Smooth muscle cell (in vitro differentiated cells): Measurements from ENCODE around the gene C2orf78. TPM values are rescaled to one million over a fixed set of nuclear protein-coding genes. Genes with fewer than 3 reads are reported as not detected.

ENCODE experiments used
- DNase-seq: peaks from one replicate; lab custom pipeline; 2025; ENCODE audit not compliant: unreplicated experiment; lab: John Stamatoyannopoulos, UW
- H2AFZ ChIP-seq: fragments of 200-600 bp; sonication (generic); 2 replicates; pipeline ENCODE4 v1.6.0; 2016; ENCODE audit warnings: antibody characterized with exemption, low read depth, mild to moderate bottlenecking
- H3F3A ChIP-seq: fragments of 200-600 bp; sonication (generic); 2 replicates; pipeline ENCODE4 v1.6.0; 2017; ENCODE audit warnings: antibody characterized with exemption, low read depth
- H3K27ac ChIP-seq: fragments of 200-600 bp; sonication (generic); 2 replicates; pipeline ENCODE4 v1.5.1; 2016; ENCODE audit warnings: low read depth, mild to moderate bottlenecking
- H3K27me3 ChIP-seq: fragments of 200-600 bp; sonication (generic); 2 replicates; pipeline ENCODE4 v1.6.1; 2016; ENCODE audit warnings: low read depth, mild to moderate bottlenecking
- H3K36me3 ChIP-seq: fragments of 200-600 bp; sonication (generic); 2 replicates; pipeline ENCODE4 v1.5.1; 2016; ENCODE audit warnings: low read depth
- H3K4me1 ChIP-seq: fragments of 200-600 bp; sonication (generic); 2 replicates; pipeline ENCODE4 v1.5.1; 2016; ENCODE audit warnings: low read depth
- H3K4me2 ChIP-seq: fragments of 200-600 bp; sonication (generic); 2 replicates; pipeline ENCODE4 v1.6.0; 2016; ENCODE audit warnings: mild to moderate bottlenecking
- H3K4me3 ChIP-seq: fragments of 200-600 bp; sonication (generic); 2 replicates; pipeline ENCODE4 v1.5.1; 2016; ENCODE audit warnings: mild to moderate bottlenecking
- H3K79me2 ChIP-seq: fragments of 200-600 bp; sonication (generic); 2 replicates; pipeline ENCODE4 v1.6.0; 2016; ENCODE audit warnings: low read depth, mild to moderate bottlenecking
- H3K9ac ChIP-seq: fragments of 200-600 bp; sonication (generic); 2 replicates; pipeline ENCODE4 v1.6.0; 2016; ENCODE audit warnings: low read depth
- H3K9me3 ChIP-seq: fragments of 200-600 bp; sonication (generic); replicated peaks from 2 replicates; pipeline ENCODE4 v1.5.1; 2016; ENCODE audit warnings: low read depth
- H4K20me1 ChIP-seq: fragments of 200-600 bp; sonication (generic); 2 replicates; pipeline ENCODE4 v1.6.0; 2016; ENCODE audit warnings: low read depth
- CTCF ChIP-seq: fragments of 200-600 bp; sonication (generic); IDR thresholded peaks from 2 replicates; pipeline ENCODE4 v1.5.1; 2017; ENCODE audit warnings: borderline replicate concordance, mild to moderate bottlenecking, antibody characterized with exemption; ENCODE audit not compliant: insufficient read depth, poor library complexity, severe bottlenecking
- WGBS: methylation state at CpG from one replicate; pipeline ENCODE4 v1.1.7; 2016; ENCODE audit warnings: low lambda C conversion rate; 5-methylcytosine and 5-hydroxymethylcytosine counted together
- polyA plus RNA-seq: library from polyadenylated mRNA; unstranded; fragments of >200 nt; fragmentation: Nextera tagmentation; extraction: Ambion mirVana; gene quantifications from 2 replicates; pipeline ENCODE4 v1.2.1, GENCODE V29; 2016
- total RNA-seq: library from RNA; depleted of rRNA; stranded (reverse); fragments of >200 nt; gene quantifications from 2 replicates; pipeline ENCODE4 v1.2.3, GENCODE V29; 2014

The C2orf78 gene
- total and polyA plus RNA-seq, 2 experiments from 2014 or later = not detected

- H3K4me2 ChIP-seq = no peak overlapping the region
- peak overlapping the region; percentile 89 for H3K27ac ChIP-seq
- peaks cover 3% of the 10 kb centered on the region for H3K4me1 ChIP-seq
- no peak overlapping the region for H2AFZ ChIP-seq
- peaks cover 10% of the 10 kb centered on the region for H3K36me3 ChIP-seq
- DNase-seq = no peak
- no peak for TF ChIP-seq CTCF
- H3K9ac ChIP-seq = no peak overlapping the region
- peaks cover 10% of the 10 kb centered on the region for H3F3A ChIP-seq
- 83% methylated on average over 6 of the region's 6 CpGs for WGBS
- H3K9me3 ChIP-seq = no peaks in the 10 kb centered on the region
- H3K4me3 ChIP-seq = no peak overlapping the region
- H4K20me1 ChIP-seq = peaks cover 6% of the 10 kb centered on the region
- no peaks in the 10 kb centered on the region for H3K27me3 ChIP-seq
- H3K79me2 ChIP-seq = no peaks in the 10 kb centered on the region
Observed at GRCh38 chr2:73859721-73860586, 76.0 kb downstream of the C2orf78 start.

- Histone ChIP-seq H3K27me3 (no peaks in the 10 kb centered on the region), H3K4me3 (no peak overlapping the region), H3K4me1 (peaks cover 3% of the 10 kb centered on the region), H3K36me3 (peaks cover 10% of the 10 kb centered on the region), H3F3A (peaks cover 10% of the 10 kb centered on the region), H3K9me3 (no peaks in the 10 kb centered on the region), H4K20me1 (peaks cover 6% of the 10 kb centered on the region), H2AFZ (no peak overlapping the region), H3K4me2 (no peak overlapping the region), H3K27ac (no peak overlapping the region), H3K9ac (no peak overlapping the region), H3K79me2 (no peaks in the 10 kb centered on the region)
- no peak for DNase-seq
- WGBS = 97% methylated on average over 2 of the region's 2 CpGs
- TF ChIP-seq CTCF = no peak
Observed at GRCh38 chr2:73862987-73863386, 79.0 kb downstream of the C2orf78 start.

Other genes with a start within 250 kb of the C2orf78 start
- not detected in 2 replicates for gene NAT8, start 141.8 kb upstream of the C2orf78 start, total RNA-seq
- not detected in 2 replicates for gene NAT8, start 141.8 kb upstream of the C2orf78 start, polyA plus RNA-seq
- 62.3 and 70.0 TPM in 2 replicates for gene TPRKB, start 46.8 kb upstream of the C2orf78 start, total RNA-seq
- gene TPRKB, start 46.8 kb upstream of the C2orf78 start, polyA plus RNA-seq = 48.9 and 53.1 TPM in 2 replicates
- gene DUSP11, start 4.1 kb upstream of the C2orf78 start, total RNA-seq = 70.3 and 75.2 TPM in 2 replicates
- 43.7 and 56.6 TPM in 2 replicates for gene DUSP11, start 4.1 kb upstream of the C2orf78 start, polyA plus RNA-seq
- 36.3 and 61.1 TPM in 2 replicates for gene STAMBP, start 44.8 kb downstream of the C2orf78 start, total RNA-seq
- gene STAMBP, start 44.8 kb downstream of the C2orf78 start, polyA plus RNA-seq = 48.5 and 53.0 TPM in 2 replicates
- 201 and 323 TPM in 2 replicates for gene ACTG2, start 108.8 kb downstream of the C2orf78 start, total RNA-seq
- gene ACTG2, start 108.8 kb downstream of the C2orf78 start, polyA plus RNA-seq = 796 and 874 TPM in 2 replicates
- 109 and 112 TPM in 2 replicates for gene DGUOK, start 142.7 kb downstream of the C2orf78 start, total RNA-seq
- 151 and 154 TPM in 2 replicates for gene DGUOK, start 142.7 kb downstream of the C2orf78 start, polyA plus RNA-seq
- 10.4 and 12.7 TPM in 2 replicates for gene TET3, start 200.7 kb downstream of the C2orf78 start, total RNA-seq
- gene TET3, start 200.7 kb downstream of the C2orf78 start, polyA plus RNA-seq = 3.2 TPM in 2 replicates